Measurements from ENCODE around the gene ZBED4.
A peak's percentile ranks its signal among the peaks of the same experiment; 100 is the strongest.

ZBED4 gene

DNA sequence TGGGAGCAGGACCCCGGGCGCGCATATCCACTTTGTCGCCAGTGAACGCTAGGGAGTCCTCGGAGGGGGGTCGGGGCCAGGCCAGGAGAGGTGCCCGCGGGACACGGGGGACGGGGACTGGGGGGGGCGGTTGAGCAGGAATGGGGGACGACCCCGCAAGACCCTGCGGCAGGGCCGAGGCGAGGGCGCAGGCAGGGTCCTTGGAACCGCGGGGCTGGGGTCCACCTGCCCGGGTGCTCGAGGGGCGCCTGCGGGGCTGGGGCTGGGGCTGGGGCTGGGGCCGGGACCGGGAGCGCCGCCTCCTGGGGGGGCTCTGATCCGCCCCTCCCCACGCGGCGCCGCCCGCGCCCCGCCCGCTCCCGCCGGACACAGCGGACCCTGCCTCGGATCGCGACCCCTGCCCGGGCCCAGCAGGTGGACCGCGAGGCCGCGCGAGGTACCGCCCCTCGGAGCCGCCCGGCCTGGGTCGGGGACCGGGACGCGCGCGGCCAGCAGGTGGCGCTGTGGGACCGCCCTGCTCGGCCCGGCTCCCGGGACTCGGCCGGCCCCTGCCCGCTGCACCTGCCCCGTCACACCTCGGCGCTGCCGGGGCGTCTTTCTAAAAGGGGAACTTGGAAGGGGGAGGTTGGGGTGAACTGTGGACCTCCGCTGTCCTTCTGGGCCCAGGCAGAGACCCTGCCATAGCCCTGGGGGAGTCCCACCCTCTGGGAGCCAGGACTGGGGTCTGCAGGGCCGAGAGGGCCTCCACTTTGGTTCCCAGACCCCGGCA, 75.8 kb downstream of the ZBED4 start:
- H3K4me1 ChIP-seq (ENCODE audit: low read length), result peaks cover 55% of the 10 kb centered on the region

GRCh38 chr22:49929994-49930575, 76.4 kb downstream of the ZBED4 start:
- H3K27me3 ChIP-seq (ENCODE audit: low read depth, low read length), result no peaks in the 10 kb centered on the region
- peaks cover 3% of the 10 kb centered on the region for H3K36me3 ChIP-seq (replicated peaks; ENCODE audit: low read depth, low read length)
- no peaks in the 10 kb centered on the region for H4K20me1 ChIP-seq (ENCODE audit: insufficient read depth, low read length)
- H3K27ac ChIP-seq (ENCODE audit: low read length), result peak overlapping the region; percentile 42
- H3K4me3 ChIP-seq (ENCODE audit: low read length), result peak overlapping the region; percentile 74
- H3K4me1 ChIP-seq (ENCODE audit: low read length), result peaks cover 54% of the 10 kb centered on the region
- H3K79me2 ChIP-seq (ENCODE audit: low read length), result peaks cover 8% of the 10 kb centered on the region; the same call in 1 of the 2 replicates
- no peak for TF ChIP-seq CTCF (IDR thresholded peaks at IDR 0.05; ENCODE audit: low read depth, low read length)
- 0 out of 2 replicates have a peak overlapping the region, but pooled peaks have one; percentile 39 for H2AFZ ChIP-seq (ENCODE audit: low read depth, low read length)
- H3K9ac ChIP-seq (ENCODE audit: low read length), result peak overlapping the region; percentile 48
- H3K9me3 ChIP-seq (ENCODE audit: insufficient read depth, low read length), result peaks cover 3% of the 10 kb centered on the region; the same call in 1 of the 2 replicates
- peak overlapping the region; percentile 99 for H3K4me2 ChIP-seq (ENCODE audit: low read length)

More for the DNA sequence above, 75.8 kb downstream of the ZBED4 start:
- Histone ChIP-seq H3K27me3 (ENCODE audit: low read depth, low read length) (no peaks in the 10 kb centered on the region), H3K36me3 (replicated peaks; ENCODE audit: low read depth, low read length) (peaks cover 3% of the 10 kb centered on the region), H2AFZ (ENCODE audit: low read depth, low read length) (0 out of 2 replicates have a peak overlapping the region, but pooled peaks have one; percentile 39), H3K9me3 (ENCODE audit: insufficient read depth, low read length) (peaks cover 3% of the 10 kb centered on the region; the same call in 1 of the 2 replicates), H3K4me3 (ENCODE audit: low read length) (peak overlapping the region; percentile 74), H3K9ac (ENCODE audit: low read length) (peak overlapping the region; percentile 48), H3K79me2 (ENCODE audit: low read length) (peaks cover 2% of the 10 kb centered on the region; the same call in 1 of the 2 replicates), H3K27ac (ENCODE audit: low read length) (peak overlapping the region; percentile 42), H4K20me1 (ENCODE audit: insufficient read depth, low read length) (no peaks in the 10 kb centered on the region), H3K4me2 (ENCODE audit: low read length) (peak overlapping the region; percentile 99)
- TF ChIP-seq CTCF (IDR thresholded peaks at IDR 0.05; ENCODE audit: low read depth, low read length) (peak; percentile 49), EZH2phosphoT487 (IDR thresholded peaks at IDR 0.05; ENCODE audit: low read depth) (no peak)

- Histone ChIP-seq H4K20me1 (ENCODE audit: insufficient read depth, low read length) (no peaks in the 10 kb centered on the region), H2AFZ (ENCODE audit: low read depth, low read length) (no peak overlapping the region), H3K4me3 (ENCODE audit: low read length) (0 out of 2 replicates have a peak overlapping the region, but pooled peaks have one; percentile 25), H3K9me3 (ENCODE audit: insufficient read depth, low read length) (no peaks in the 10 kb centered on the region), H3K4me1 (ENCODE audit: low read length) (peaks cover 47% of the 10 kb centered on the region), H3K36me3 (replicated peaks; ENCODE audit: low read depth, low read length) (peaks cover 3% of the 10 kb centered on the region), H3K4me2 (ENCODE audit: low read length) (peak overlapping the region; percentile 99), H3K79me2 (ENCODE audit: low read length) (peaks cover 8% of the 10 kb centered on the region; the same call in 1 of the 2 replicates), H3K9ac (ENCODE audit: low read length) (no peak overlapping the region), H3K27me3 (ENCODE audit: low read depth, low read length) (no peaks in the 10 kb centered on the region), H3K27ac (ENCODE audit: low read length) (peak overlapping the region; percentile 11; the same call in 1 of the 2 replicates)
- no peak for TF ChIP-seq EZH2phosphoT487 (IDR thresholded peaks at IDR 0.05; ENCODE audit: low read depth)
- peak; percentile 65 for TF ChIP-seq CTCF (IDR thresholded peaks at IDR 0.05; ENCODE audit: low read depth, low read length)
Measured at GRCh38 chr22:49930596-49931412, 77.2 kb downstream of the ZBED4 start.

All from OCI-LY3 (cell line).